ENCODE results near the gene FAM219B. TPM values are rescaled to one million over a fixed set of nuclear protein-coding genes. Genes with fewer than 3 reads are reported as not detected.

The FAM219B gene
- total RNA-seq, 1 experiment from 2014 or later, result 64.3 TPM

DNA sequence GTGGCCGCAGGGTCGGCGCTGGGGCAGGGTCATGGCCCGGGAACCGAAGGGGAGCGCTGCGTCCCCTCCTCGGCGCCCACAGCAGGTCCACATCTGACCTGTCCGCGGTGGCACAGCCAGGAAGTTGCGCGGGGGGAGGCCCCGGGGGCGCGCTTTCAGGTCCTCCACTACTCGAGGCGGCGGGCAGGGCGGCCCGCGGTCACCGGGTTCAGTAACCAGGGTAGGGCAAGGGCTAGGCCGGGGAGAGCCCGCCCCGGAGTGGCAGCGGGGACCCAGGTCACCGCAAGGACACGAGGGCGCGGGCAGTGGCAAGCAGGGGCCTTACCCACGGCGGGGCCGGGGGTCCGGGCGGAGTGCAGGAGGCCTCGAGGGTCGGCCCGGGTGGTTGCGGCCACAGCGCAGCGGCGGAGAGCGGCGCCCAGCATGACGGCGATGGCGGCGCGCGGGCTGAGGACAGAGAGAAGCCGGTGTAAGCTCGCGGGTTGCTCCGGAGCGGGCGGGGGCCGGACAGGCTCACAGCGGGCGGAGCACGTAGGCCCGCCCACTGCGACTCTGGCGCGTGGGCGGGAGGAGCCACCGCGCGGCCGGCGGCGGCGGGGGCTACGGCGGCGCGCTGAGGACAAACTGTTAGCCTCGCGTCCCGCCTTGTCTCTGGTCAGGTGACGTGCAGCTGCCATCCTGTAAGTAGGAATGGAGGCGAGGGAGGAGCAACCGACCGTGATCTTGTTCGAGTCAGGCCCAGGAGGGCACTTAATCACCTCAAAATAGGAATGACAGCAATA lies 31.1 kb upstream of the FAM219B start, which contains the start of gene COX5A (continued):
- TF ChIP-seq, protein P1, sequence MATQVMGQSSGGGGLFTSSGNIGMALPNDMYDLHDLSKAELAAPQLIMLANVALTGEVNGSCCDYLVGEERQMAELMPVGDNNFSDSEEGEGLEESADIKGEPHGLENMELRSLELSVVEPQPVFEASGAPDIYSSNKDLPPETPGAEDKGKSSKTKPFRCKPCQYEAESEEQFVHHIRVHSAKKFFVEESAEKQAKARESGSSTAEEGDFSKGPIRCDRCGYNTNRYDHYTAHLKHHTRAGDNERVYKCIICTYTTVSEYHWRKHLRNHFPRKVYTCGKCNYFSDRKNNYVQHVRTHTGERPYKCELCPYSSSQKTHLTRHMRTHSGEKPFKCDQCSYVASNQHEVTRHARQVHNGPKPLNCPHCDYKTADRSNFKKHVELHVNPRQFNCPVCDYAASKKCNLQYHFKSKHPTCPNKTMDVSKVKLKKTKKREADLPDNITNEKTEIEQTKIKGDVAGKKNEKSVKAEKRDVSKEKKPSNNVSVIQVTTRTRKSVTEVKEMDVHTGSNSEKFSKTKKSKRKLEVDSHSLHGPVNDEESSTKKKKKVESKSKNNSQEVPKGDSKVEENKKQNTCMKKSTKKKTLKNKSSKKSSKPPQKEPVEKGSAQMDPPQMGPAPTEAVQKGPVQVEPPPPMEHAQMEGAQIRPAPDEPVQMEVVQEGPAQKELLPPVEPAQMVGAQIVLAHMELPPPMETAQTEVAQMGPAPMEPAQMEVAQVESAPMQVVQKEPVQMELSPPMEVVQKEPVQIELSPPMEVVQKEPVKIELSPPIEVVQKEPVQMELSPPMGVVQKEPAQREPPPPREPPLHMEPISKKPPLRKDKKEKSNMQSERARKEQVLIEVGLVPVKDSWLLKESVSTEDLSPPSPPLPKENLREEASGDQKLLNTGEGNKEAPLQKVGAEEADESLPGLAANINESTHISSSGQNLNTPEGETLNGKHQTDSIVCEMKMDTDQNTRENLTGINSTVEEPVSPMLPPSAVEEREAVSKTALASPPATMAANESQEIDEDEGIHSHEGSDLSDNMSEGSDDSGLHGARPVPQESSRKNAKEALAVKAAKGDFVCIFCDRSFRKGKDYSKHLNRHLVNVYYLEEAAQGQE (IDR thresholded peaks at IDR 0.05; ENCODE audit: low read depth), result no peak
- no peak for TF ChIP-seq FOSL1 (IDR thresholded peaks at IDR 0.05; ENCODE audit: low read depth)
- TF ChIP-seq YY1 (IDR thresholded peaks at IDR 0.05; ENCODE audit: extremely low read depth, insufficient replicate concordance, low read depth, low read length), result peak; percentile 79
- TF ChIP-seq ZNF274 (IDR thresholded peaks at IDR 0.05; ENCODE audit: low read depth, low read length), result no peak

DNA sequence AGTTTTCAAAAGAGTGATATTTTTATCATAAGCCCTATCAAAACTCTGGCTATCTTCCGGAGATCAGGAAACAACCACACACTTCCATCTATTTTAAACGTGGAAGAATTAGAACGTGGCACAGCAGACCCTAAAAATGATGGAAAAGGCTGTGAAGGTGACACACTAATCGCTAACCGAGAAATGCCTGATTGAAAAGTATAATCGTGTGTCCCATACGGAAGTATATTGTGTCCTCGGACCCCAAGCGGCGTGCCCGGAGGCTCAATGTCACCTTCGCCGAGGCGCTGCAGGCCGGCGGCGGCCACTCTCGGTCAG lies 30.6 kb upstream of the FAM219B start:
- ChIA-PET RAD21 (ENCODE audit: low non-redundant PET in 1 of 2, low total read pairs in 2 of 2, uncharacterized antibody in 2 of 2, unreplicated experiment in 2 of 2) (no interaction called here), POLR2A (no interaction called here), CTCF (interaction anchor here (1.6 kb wide), 1 partner anchor 166 kb away, joined by 4 read pairs; no protein-coding TSS in a partner anchor)
- no TSS peak for BruUV-seq (replicated peaks)
- Histone ChIP-seq H3K4me3 (replicated peaks in 1 of 2; ENCODE audit: low read depth in 1 of 2, low read length in 2 of 2) (peak overlapping the region; percentile 89 to 91), H3K79me2 (ENCODE audit: insufficient read depth, low read length) (peaks cover 56% of the 10 kb centered on the region), H3K27ac (ENCODE audit: low read depth, low read length) (peak overlapping the region; percentile 99), H3K9ac (ENCODE audit: low read length) (peak overlapping the region; percentile 95), H4K20me1 (ENCODE audit: insufficient read depth) (peaks cover 6% of the 10 kb centered on the region; the same call in 1 of the 2 replicates), H3K36me3 (ENCODE audit: control insufficient read depth in 1 of 2, insufficient read depth in 2 of 2, low read length in 2 of 2) (peaks cover 2 to 8% of the 10 kb centered on the region in 2 experiments; a peak in 1 of 4 replicates), H3K9me3 (ENCODE audit: control insufficient read depth in 1 of 2, insufficient read depth in 1 of 2, low read depth in 1 of 2, low read length in 2 of 2) (no peaks in the 10 kb centered on the region), H3K27me3 (ENCODE audit: insufficient read depth, low read length) (no peaks in the 10 kb centered on the region), H3K4me2 (ENCODE audit: low read length) (peak overlapping the region; percentile 85), H3K4me1 (ENCODE audit: control insufficient read depth in 1 of 2, insufficient read depth in 2 of 2, low read length in 2 of 2) (peaks cover 7 to 11% of the 10 kb centered on the region in 2 experiments; a peak in 3 of 4 replicates), H2AFZ (ENCODE audit: low read depth, low read length, poor library complexity, severe bottlenecking) (no peak overlapping the region), H3K9me2 (ENCODE audit: insufficient read depth) (no peaks in the 10 kb centered on the region)
- intact Hi-C loops (cut with micrococcal nuclease), result no loop called here
- ATAC-seq (no peak), DNase-seq (ENCODE audit: low read depth, low spot score) (no peak)
- no peak for TF ChIP-seq EZH2phosphoT487 (IDR thresholded peaks at IDR 0.05; ENCODE audit: borderline replicate concordance)
- TF ChIP-seq SRF (IDR thresholded peaks at IDR 0.05; ENCODE audit: low read depth), result no peak
- TF ChIP-seq CEBPB (IDR thresholded peaks at IDR 0.05; ENCODE audit: low read depth), result no peak

Data from HCT116 (cell line).